ENCODE measurements around the gene TMED10.

The TMED10 gene

GRCh38 chr14:75150150-75150549 is 26.3 kb downstream of the TMED10 start:
- Histone ChIP-seq H3K4me3 (ENCODE audit: low read depth, low read length) (no peak overlapping the region), H3K36me3 (replicated peaks) (peaks cover 6% of the 10 kb centered on the region), H3K27ac (no peak overlapping the region), H3K27me3 (replicated peaks) (no peaks in the 10 kb centered on the region)
- in situ Hi-C loops (cut with HindIII; ENCODE audit: low pct_ligation_motif_present, low sequenced_read_pairs): no loop called here
- no peak for TF ChIP-seq CTCF (IDR thresholded peaks at IDR 0.05; ENCODE audit: low read depth, low read length, missing control alignments)
- DNase-seq: no peak

GRCh38 chr14:75147423-75148071 is 28.9 kb downstream of the TMED10 start:
- H3K36me3 ChIP-seq (replicated peaks): peaks cover 12% of the 10 kb centered on the region

GRCh38 chr14:75144944-75145343 is 31.5 kb downstream of the TMED10 start:
- no peaks in the 10 kb centered on the region for H3K27me3 ChIP-seq (replicated peaks)
- H3K36me3 ChIP-seq (replicated peaks): peaks cover 9% of the 10 kb centered on the region
- no peak overlapping the region for H3K27ac ChIP-seq
- no peak overlapping the region for H3K4me3 ChIP-seq (ENCODE audit: low read depth, low read length)
- DNase-seq: no peak
- no peak for TF ChIP-seq CTCF (IDR thresholded peaks at IDR 0.05; ENCODE audit: low read depth, low read length, missing control alignments)
- in situ Hi-C loops (cut with HindIII; ENCODE audit: low pct_ligation_motif_present, low sequenced_read_pairs): no loop called here

More at GRCh38 chr14:75147423-75148071, 28.9 kb downstream of the TMED10 start:
- H3K4me3 ChIP-seq (ENCODE audit: low read depth, low read length): no peak overlapping the region
- peak; percentile 90 for DNase-seq
- TF ChIP-seq CTCF (IDR thresholded peaks at IDR 0.05; ENCODE audit: low read depth, low read length, missing control alignments): peak; percentile 81
- peak overlapping the region; percentile 91 for H3K27ac ChIP-seq
- in situ Hi-C loops (cut with HindIII; ENCODE audit: low pct_ligation_motif_present, low sequenced_read_pairs): no loop called here
- H3K27me3 ChIP-seq (replicated peaks): no peaks in the 10 kb centered on the region

GRCh38 chr14:75143761-75144527 is 32.5 kb downstream of the TMED10 start:
- DNase-seq: no peak
- no peak overlapping the region for H3K4me3 ChIP-seq (ENCODE audit: low read depth, low read length)
- no peaks in the 10 kb centered on the region for H3K27me3 ChIP-seq (replicated peaks)
- in situ Hi-C loops (cut with HindIII; ENCODE audit: low pct_ligation_motif_present, low sequenced_read_pairs): no loop called here
- H3K27ac ChIP-seq: no peak overlapping the region
- TF ChIP-seq CTCF (IDR thresholded peaks at IDR 0.05; ENCODE audit: low read depth, low read length, missing control alignments): no peak
- peaks cover 6% of the 10 kb centered on the region for H3K36me3 ChIP-seq (replicated peaks)

- in situ Hi-C loops (cut with HindIII; ENCODE audit: low pct_ligation_motif_present, low sequenced_read_pairs): no loop called here
- no peak for TF ChIP-seq CTCF (IDR thresholded peaks at IDR 0.05; ENCODE audit: low read depth, low read length, missing control alignments)
- H3K27ac ChIP-seq: no peak overlapping the region
Measured at GRCh38 chr14:75142494-75142893, 33.9 kb downstream of the TMED10 start.

More at GRCh38 chr14:75142494-75142893, 33.9 kb downstream of the TMED10 start:
- no peak overlapping the region for H3K4me3 ChIP-seq (ENCODE audit: low read depth, low read length)
- DNase-seq: no peak
- H3K36me3 ChIP-seq (replicated peaks): peaks cover 6% of the 10 kb centered on the region
- no peaks in the 10 kb centered on the region for H3K27me3 ChIP-seq (replicated peaks)
